ENCODE results near the gene ACOT7.
A peak's percentile ranks its signal among the peaks of the same experiment; 100 is the strongest.

The ACOT7 gene

DNA sequence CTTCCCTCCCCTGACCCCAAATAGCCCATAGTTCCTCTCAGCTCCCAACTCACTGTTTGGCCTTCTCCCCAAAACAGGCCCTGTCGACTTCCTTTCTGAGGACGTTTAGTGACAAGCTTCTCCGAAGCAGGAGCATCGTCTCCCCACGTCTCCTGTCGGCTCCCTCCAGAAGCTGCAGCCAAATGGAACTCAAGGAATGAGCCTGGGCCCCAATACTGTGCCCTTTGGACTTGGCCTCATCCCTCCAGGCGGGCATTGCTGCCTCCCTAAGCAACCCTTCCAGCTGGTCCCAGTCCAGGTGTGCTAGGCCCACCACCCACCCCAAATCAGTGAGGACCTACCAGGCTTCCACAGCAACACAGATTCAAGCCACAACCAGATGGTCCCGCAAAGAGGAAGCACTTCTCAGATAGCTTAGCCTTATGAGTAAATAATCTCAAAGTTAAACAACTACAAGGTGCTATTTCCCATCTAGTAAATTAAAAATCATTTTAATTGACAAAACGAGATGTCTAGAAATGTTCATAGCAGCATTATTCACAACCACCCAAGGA, 33.0 kb downstream of the ACOT7 start:
- DNase-seq (ENCODE audit: low spot score): no peak

- DNase-seq (ENCODE audit: low spot score): no peak
Measured at GRCh38 chr1:6360117-6360496, 33.5 kb downstream of the ACOT7 start.

DNA sequence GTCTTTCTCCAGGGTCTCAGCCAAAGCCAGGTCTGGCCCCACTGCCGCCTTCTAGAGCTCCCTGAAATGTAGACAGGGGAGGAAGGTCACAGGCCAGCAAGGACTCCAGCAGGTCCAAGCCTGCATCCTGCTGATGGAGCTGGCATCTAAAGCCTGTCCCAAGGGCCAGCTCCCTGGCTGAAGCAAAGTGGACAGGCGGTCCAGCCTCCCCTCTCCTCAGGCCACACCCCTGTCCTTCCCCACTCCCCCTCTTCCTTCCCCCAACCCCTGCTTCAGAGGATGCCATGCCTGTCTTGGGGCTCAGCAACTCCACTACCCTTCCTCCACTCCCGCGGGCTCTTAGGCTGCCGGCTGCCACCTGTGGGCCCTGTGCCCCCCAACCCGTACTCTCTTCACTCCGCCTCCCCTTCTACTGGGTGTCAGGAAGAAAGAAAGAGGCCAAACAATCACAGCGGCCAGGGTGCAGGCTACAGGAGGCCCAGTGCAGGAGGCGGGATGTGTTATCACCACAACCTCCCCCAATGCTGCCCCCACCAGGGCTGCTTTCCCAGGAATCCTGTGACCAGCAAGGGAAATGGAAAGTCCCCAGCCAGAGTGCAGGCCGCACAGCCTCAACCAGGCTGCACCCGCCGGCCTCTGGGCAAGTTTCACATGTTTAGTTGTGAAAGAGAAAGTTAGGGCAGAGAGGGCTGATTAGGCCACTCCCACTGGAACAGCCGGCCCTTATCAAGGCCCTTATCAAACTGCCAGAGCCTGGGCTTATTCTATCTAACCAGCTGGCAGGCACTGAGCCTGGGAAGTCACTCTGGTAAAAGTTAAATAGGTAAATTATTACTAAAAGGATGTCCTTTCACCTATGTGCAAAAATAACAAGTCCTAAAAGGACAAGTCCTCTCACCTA, 34.1 kb downstream of the ACOT7 start:
- no peak for DNase-seq (ENCODE audit: low spot score)

DNA sequence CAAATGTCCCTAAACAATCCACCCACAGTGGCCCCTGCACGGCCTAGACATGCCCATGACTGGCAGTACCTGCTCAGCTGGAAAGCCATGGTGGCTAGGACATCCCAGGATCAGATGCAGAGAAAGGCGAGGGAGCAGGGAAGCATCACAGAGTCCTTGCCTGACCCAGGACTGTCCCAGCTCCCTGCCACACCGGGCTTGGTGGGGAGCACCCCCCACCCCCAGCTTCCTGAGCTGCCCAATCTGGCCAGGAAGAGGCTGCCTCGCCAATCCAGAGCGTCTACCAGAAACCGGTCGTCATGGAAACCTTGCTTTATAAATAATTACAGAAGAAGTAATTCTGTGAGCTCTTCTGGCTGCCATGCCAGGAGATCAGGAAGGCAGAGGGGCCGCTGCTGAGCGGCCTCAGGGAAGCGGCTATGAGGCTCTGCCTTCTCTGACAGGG, 34.8 kb downstream of the ACOT7 start:
- DNase-seq (ENCODE audit: low spot score): no peak

DNA sequence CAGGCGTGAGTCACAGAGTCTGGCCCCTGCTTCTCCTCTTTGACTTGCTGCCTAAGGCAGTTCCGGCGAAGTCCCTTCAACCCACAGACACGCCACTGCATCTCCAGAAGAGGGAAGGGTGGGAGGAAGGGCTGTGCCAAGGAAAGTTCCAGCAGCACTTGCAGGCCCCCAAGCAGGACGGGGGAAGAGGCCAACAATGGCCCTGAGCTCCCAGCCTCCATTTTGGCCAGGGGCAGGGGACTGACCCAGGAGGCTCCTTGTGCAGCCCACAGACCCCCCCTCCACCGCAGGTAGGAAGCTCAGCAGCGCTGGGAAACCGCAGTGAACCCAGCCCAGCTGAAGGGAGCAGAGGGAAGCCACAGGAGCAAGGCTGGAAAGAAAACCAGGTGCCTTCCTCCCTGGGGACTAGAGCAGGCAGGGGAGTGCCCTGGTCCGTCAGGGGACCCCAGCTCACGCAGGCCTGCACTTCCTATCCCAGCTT, 35.4 kb downstream of the ACOT7 start:
- no peak for DNase-seq (ENCODE audit: low spot score)

- DNase-seq (ENCODE audit: low spot score): no peak
Measured at GRCh38 chr1:6357243-6357936, 36.2 kb downstream of the ACOT7 start.

GRCh38 chr1:6355621-6356020, 37.9 kb downstream of the ACOT7 start:
- no peak for DNase-seq (ENCODE audit: low spot score)

GRCh38 chr1:6354659-6355317, 38.8 kb downstream of the ACOT7 start:
- DNase-seq (ENCODE audit: low spot score): no peak

GRCh38 chr1:6353955-6354658, 39.5 kb downstream of the ACOT7 start:
- no peak for DNase-seq (ENCODE audit: low spot score)

- no peak for DNase-seq (ENCODE audit: low spot score)
Measured at GRCh38 chr1:6353619-6353954, 40.0 kb downstream of the ACOT7 start.

DNA sequence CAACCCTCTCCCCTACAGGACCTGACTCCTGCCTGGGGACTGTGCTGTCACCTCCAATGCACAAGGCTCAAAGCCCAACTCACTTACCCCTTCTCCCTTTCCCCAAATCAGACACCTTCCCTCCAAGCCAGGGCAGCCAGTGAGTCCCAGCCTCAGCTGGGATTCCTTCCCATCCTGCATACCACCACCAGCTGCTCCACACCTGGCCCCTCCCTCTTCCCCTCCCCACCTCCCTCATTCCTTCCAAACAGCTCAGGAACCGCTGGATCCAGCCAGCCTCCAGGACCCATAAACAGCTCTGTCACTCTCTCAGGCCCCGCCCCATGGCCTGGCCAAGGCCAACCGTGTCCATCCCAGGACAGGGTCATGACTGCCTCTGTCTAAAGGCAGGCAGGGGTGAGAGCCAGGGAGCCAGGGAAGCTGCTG, 41.4 kb downstream of the ACOT7 start:
- DNase-seq (ENCODE audit: low spot score): no peak

DNA sequence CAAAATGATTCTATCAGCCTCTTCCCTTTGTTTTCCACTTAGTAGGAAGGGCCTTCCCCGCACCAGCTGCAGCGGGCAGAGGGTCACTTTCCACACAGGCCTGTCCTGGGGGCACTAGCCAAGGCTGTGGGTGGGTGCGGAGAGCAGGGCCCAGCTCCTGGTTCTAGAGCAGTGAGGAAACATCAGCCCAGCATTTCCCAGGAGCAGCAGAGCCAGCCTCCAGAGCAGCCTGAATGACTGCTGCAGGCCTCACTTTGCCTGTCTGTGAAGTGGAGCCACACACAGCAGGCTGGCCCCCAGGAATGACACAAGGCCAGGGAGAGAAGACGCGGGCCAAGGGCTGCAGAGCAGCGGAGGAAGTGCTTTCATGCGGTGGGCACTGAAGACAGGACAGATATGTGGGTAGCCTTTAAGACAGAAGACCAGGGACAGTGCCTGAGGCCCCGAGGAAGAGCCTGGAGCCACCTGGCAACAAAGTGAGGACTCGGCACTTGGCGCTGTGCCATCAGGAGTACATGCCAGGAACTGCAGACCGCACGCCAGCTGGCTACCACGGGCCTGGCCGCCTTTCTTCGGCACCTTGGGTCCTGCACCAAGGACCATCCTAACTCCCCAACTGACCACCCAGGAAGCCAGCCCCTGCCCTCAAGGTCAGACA, 42.0 kb downstream of the ACOT7 start:
- no peak for DNase-seq (ENCODE audit: low spot score)

DNA sequence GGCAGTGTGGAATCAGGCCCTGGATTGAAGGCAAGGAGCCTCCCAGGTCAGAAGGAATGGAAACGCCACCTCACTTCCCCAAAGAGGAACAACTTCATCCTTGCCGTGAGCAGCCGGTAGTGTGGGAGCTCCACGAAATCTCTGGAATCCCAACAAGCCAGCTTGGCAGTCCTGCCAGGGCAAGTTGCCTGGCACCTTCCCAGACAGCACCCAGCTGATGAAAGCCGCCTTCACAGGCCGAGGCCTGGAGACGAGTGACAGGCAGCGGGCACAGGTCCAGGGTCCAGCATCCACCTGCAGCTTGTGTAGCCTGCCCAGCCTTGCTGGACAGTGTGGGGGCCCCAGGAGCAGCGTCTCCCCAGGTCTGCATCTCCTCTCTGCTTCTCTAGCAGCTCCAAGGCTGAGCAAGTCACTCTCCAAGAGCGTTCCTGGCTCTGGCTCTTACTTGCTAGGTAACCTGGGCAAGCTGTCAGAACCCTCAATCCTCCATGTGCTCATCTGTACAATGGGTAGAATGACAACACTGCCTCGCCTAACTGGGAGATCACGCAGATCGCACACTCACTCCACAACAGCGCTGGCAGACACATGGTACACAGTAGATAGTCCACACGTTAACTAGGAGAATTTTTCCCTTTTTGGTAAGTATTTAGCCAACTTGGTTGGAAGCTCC, 43.0 kb downstream of the ACOT7 start:
- DNase-seq (ENCODE audit: low spot score): peak; percentile 42

DNA sequence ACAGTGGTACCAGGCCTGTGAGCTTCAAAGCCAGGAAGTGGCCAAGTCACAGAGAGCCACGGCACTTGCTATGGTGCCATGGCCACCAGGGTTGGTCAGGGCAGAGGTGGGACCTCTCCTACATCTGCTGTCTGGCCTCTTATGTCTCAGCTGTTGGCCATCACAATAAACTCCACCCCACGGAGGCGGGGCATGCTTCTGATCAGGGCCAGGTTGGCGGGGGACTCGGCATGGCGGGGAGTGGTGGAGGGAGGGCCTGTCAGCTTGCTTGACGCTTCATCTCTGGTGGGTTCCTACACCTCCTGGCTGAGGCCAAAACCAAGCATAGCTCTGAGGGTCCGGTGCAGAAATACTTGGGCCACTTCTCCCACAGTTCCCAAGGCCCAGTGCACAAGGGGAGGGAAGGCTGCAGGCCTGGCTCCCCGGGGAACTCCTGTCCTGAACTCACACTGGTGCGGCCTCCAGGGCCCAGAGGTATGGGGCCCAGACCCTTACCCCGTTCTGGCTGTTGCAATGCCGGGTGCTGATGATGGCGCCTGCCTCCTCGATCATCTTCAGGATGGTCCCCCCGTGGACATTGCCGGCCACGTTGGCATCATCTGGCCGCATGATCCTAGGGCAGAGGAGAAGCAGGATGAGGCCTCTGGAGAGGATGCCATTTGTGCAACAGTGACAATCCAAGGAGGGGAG, 44.2 kb downstream of the ACOT7 start:
- DNase-seq (ENCODE audit: low spot score): no peak

DNA sequence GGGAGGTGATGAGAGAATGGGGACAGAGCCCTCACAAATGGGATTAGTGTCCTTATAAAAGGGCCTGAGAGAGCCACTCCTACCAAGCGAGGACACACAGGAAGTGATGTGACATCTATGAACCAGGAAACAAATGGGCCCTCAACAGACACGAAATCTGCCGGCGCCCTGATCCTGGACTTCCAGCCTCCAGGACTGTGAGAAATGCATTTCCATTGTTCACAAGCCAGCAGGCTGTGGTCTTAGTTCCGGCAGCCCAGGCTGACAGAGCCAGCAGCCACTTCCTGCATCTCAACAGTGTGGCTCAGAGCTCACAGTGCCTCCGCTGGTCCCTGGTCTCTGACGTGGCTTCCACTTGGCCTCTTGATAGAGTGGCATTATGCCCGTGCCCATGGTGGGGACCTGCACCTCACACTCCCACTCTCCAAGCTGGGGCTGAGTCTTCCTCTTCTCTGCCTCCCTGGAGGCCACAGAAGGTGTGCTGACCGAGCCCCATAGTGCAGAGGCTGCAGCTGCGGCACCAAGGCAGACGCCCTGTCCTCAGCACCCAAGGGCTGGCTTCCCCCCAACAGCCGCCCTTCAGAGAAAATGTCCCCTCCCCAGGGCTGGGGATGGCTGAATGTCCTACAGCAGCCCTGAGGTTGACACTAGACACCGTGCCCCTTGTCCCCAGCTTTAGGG, 44.9 kb downstream of the ACOT7 start:
- DNase-seq (ENCODE audit: low spot score): no peak

GRCh38 chr1:6347641-6348487, 45.7 kb downstream of the ACOT7 start:
- DNase-seq (ENCODE audit: low spot score): no peak

- no peak for DNase-seq (ENCODE audit: low spot score)
Measured at GRCh38 chr1:6345460-6345859, 48.1 kb downstream of the ACOT7 start.

DNA sequence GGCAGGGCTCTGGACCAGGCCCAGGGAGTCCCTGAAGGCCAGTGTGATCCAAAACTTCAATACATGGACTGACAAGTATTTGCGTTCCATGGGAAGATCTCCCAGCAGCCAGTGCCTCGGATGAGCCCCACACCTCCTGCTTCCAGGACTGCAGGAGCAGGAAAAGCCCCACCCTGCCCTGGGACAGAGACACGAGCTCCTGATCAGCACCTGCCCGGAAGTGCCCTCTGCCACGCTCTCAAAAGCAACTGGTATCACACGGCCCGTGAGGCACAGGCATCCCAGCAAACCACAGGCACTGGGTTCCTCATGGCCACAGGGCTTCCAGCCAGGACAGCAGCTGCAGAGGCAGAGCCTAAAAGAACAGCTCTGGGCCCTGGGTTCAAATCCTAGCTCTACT, 48.6 kb downstream of the ACOT7 start:
- DNase-seq (ENCODE audit: low spot score): no peak

Measured in globus pallidus (tissue), 1 donor.